Liver (tissue), 3 donors: ENCODE results near the gene RFNG.

Experiments
- CTCF ChIP-seq: fragments of 150-350 bp; IDR thresholded peaks from 2 replicates; pipeline ENCODE4 v1.5.1; 2017; ENCODE audit warnings: improper control_type of control experiment, low read depth, low read length; ENCODE audit not compliant: missing input control
- EGR1 ChIP-seq, 2 donors: IDR thresholded peaks; 2 replicates each; pipeline ENCODE4 v1.6.1; 2016 to 2018; ENCODE audit warnings: antibody characterized with exemption in 2 of 2, low read depth in 2 of 2
- FOXA2 ChIP-seq: IDR thresholded peaks from 2 replicates; pipeline ENCODE4 v1.6.1; 2016; ENCODE audit warnings: antibody characterized with exemption
- GABPA ChIP-seq, 2 donors: IDR thresholded peaks in 1 of 2; conservative IDR thresholded peaks in 1 of 2; 2 replicates each; pipeline ENCODE4 v1.6.1; 2016; ENCODE audit warnings: antibody characterized with exemption in 2 of 2, mild to moderate bottlenecking in 1 of 2, moderate library complexity in 1 of 2
- JUND ChIP-seq, 2 donors: IDR thresholded peaks; 2 replicates each; pipeline ENCODE4 v1.6.1; 2016; ENCODE audit warnings: antibody characterized with exemption in 2 of 2
- MAX ChIP-seq: IDR thresholded peaks from 2 replicates; pipeline ENCODE4 v1.6.1; 2016; ENCODE audit warnings: antibody characterized with exemption
- NR2F2 ChIP-seq: IDR thresholded peaks from 2 replicates; pipeline ENCODE4 v1.6.1; 2016; ENCODE audit warnings: antibody characterized with exemption
- RAD21 ChIP-seq, 2 donors: IDR thresholded peaks; 2 replicates each; pipeline ENCODE4 v1.6.1; 2016; ENCODE audit warnings: antibody characterized with exemption in 2 of 2, mild to moderate bottlenecking in 2 of 2
- SP1 ChIP-seq: IDR thresholded peaks from 2 replicates; pipeline ENCODE4 v1.6.1; 2018; ENCODE audit warnings: antibody characterized with exemption, mild to moderate bottlenecking
- TAF1 ChIP-seq: conservative IDR thresholded peaks from 2 replicates; pipeline ENCODE4 v1.6.1; 2016; ENCODE audit warnings: antibody characterized with exemption, mild to moderate bottlenecking
- TF ChIP-seq, protein P1 (sequence below): IDR thresholded peaks from 2 replicates; pipeline ENCODE4 v1.6.1; 2016; ENCODE audit warnings: antibody characterized with exemption
- donor health status: healthy.
- donor health status: healthy.

DNA sequence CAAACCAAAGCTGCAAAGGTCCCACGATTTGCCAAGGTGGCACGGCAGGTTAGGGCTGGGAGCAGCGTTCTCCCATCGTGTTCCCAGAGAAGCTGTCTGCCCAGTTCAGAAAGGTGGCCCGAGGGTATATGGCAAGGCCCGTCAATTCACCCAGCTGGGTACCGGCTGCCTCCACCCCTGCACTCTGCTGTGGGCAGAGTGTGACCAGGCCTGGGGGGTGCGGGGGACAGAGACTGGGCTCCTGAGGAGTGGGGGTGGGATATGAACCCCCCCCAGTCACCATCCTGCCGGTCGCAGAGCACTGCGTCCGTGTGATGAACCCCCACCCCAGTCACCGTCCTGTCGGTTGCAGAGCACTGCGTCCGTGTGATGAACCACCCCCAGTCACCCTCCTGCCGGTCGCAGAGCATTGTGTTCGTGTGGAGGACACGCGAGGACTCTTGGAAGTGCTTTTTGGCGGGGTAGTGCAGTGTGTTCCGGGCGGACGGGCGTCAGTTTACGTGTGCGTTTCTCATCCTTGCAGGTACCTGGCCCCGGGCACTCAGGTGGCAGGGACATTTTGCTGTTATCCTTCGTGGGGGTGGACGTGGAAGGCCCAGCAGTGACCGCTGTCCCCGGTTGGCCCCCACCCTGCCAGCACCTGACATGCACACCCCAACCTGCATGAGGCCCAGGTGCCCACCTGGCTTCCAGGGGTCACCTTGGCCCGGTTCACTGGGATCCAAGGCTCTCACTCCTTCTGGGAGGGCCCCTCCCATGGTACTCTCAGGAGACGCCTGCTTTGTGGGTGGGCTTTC is 49.1 kb upstream of the RFNG start:
- TF ChIP-seq CTCF: no peak
- TF ChIP-seq SP1: no peak
- no peak for TF ChIP-seq MAX
- no peak for TF ChIP-seq EGR1 (IDR thresholded peaks at IDR 0.05; ENCODE audit: low read depth in 2 of 2)
- no peak for TF ChIP-seq RAD21 (IDR thresholded peaks at IDR 0.05)
- TF ChIP-seq JUND (IDR thresholded peaks at IDR 0.05): no peak
- TF ChIP-seq NR2F2: no peak
- TF ChIP-seq FOXA2: no peak
- no peak for TF ChIP-seq GABPA (IDR thresholded peaks at IDR 0.05 in 1 of 2, conservative IDR thresholded peaks at IDR 0.05 in 1 of 2)
- TF ChIP-seq TAF1: no peak
- TF ChIP-seq, protein P1, sequence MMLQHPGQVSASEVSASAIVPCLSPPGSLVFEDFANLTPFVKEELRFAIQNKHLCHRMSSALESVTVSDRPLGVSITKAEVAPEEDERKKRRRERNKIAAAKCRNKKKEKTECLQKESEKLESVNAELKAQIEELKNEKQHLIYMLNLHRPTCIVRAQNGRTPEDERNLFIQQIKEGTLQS: no peak
